MCF 10A (cell line): Measurements from ENCODE around the gene FAM171A1. TPM values are rescaled to one million over a fixed set of nuclear protein-coding genes. Genes with fewer than 3 reads are reported as not detected.

ENCODE experiments used
- Bru-seq: library from RNA; stranded (reverse); fragments of 400-500 nt; gene quantifications from one replicate; lab custom pipeline; 2021; lab: Mats Ljungman, UMichigan
- BruChase-seq, 2 experiments: library from RNA; stranded (reverse); fragments of 400-500 nt; gene quantifications; one replicate each; lab custom pipeline; 2021; lab: Mats Ljungman, UMichigan
- BruUV-seq: library from RNA; stranded (reverse); fragments of 400-500 nt; replicated peaks from 2 replicates; lab custom pipeline; 2021; lab: Mats Ljungman, UMichigan
- CTCF ChIA-PET: fragments of 300-600 bp; sonication (Branson Sonifier 250); formaldehyde crosslinking; extraction: SDS; loops from one replicate; lab custom pipeline; 2021; ENCODE audit warnings: antibody characterized with exemption, inconsistent platforms; lab: Yijun Ruan, JAX
- POLR2A ChIA-PET: fragments of 300-600, 350-650 bp; sonication (Branson Sonifier 250); formaldehyde crosslinking; extraction: SDS; loops from one replicate; lab custom pipeline; 2020; ENCODE audit warnings: antibody characterized with exemption, inconsistent platforms; lab: Yijun Ruan, JAX
- DNase-seq: peaks from one replicate; pipeline ENCODE4 v3.0.0-alpha.2; 2018; ENCODE audit not compliant: unreplicated experiment
- H3K27ac Mint-ChIP-seq: one replicate; pipeline ENCODE4 v1.8.0; 2022; ENCODE audit warnings: mild to moderate bottlenecking, low read depth, mixed read lengths; ENCODE audit not compliant: unreplicated experiment
- H3K27me3 Mint-ChIP-seq: one replicate; pipeline ENCODE4 v1.8.0; 2022; ENCODE audit warnings: mixed read lengths; ENCODE audit not compliant: insufficient read depth, unreplicated experiment
- H3K36me3 Mint-ChIP-seq: one replicate; pipeline ENCODE4 v1.8.0; 2022; ENCODE audit warnings: mild to moderate bottlenecking, moderate library complexity, mixed read lengths; ENCODE audit not compliant: insufficient read depth, unreplicated experiment
- H3K4me1 Mint-ChIP-seq: one replicate; pipeline ENCODE4 v1.8.0; 2022; ENCODE audit warnings: mixed read lengths; ENCODE audit not compliant: insufficient read depth, unreplicated experiment
- H3K4me3 Mint-ChIP-seq: one replicate; pipeline ENCODE4 v1.8.0; 2022; ENCODE audit warnings: mild to moderate bottlenecking, moderate library complexity, mixed read lengths; ENCODE audit not compliant: unreplicated experiment
- H3K9me3 Mint-ChIP-seq: one replicate; pipeline ENCODE4 v1.8.0; 2022; ENCODE audit warnings: mixed read lengths; ENCODE audit not compliant: unreplicated experiment
- intact Hi-C: fragments of 100-400 bp; cut with micrococcal nuclease; formaldehyde crosslinking; loops from 2 replicates; pipeline ENCODE4 v1.14.1; 2022
- long read RNA-seq: library from polyadenylated mRNA; stranded (forward); transcript quantifications from one replicate; pipeline ENCODE4 v2.0.0, GENCODE V29; 2022
- total RNA-seq: library from RNA; stranded (reverse); gene quantifications from 2 replicates; pipeline ENCODE4 v1.2.3, GENCODE V29; 2022
- TF ChIP-seq, protein P1 (sequence below): fragments of 200-600 bp; IDR thresholded peaks from one replicate; pipeline ENCODE4 v1.8.0; 2022; ENCODE audit warnings: antibody characterized with exemption, mild to moderate bottlenecking; ENCODE audit not compliant: unreplicated experiment

The FAM171A1 gene
- total RNA-seq (9.3 and 15.9 TPM in 2 replicates), Bru-seq, nascent RNA (percentile 52 among the genes with signal in this experiment), BruChase-seq, experiment 1, labeled RNA remaining after a 6-hour chase (percentile 47 among the genes with signal in this experiment), BruChase-seq, experiment 2, labeled RNA remaining after a 2-hour chase (percentile 44 among the genes with signal in this experiment)
- long read RNA-seq, transcript FAM171A1-201 (8 exons, 3,952 nt): major isoform, 10 of 28 reads
- long read RNA-seq, partial matches to known transcripts: 13 of 28 reads
- long read RNA-seq, other reads (novel, unspliced or antisense): 5 of 28 reads

DNA sequence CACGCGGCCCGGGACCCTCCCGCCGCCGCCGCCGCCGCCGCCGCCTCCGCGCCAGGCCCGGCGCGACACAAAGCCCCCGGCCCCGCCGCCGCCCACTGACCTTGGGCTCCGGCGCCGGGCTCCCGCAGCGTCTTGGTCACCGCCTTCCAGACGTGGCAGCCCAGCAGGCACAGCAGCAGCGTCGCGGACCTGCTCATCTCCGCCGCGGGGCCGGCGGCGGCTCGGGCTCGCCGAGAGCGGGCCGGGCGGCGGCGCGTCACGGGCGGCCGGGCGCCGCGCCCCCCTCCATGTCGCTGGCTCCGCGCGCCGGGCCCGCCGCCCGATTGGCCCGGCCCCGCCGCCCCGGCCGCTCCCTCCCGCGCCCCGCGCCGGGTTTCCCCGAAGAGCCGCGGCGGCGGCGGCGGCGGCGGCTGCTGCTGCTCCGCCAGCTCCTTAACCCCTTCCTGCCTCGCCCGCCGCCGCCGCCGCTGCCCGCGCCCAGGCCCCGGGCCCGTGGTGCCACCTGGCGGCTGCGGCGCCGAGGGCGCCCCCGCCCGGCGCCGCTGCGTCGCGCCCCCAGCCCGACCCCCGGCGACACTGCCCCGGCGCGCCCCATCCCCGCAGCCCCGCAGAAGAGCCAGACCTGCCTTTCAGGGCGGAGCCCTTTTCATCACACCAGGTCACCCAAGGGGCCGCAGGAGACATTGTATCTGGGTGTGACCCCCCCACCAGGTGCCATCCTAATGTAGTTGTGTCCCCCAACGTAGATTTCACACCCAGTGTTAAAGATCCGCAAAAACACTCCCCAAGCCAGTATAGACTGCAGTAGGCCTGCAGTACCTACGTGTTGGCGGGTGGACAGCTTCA is at the start of gene FAM171A1:
Gene FAM171A1 (minus strand): TSS at position 434 of the 846 bp plus-strand sequence. CDS start 237 bp downstream, at position 197.
- CTCF ChIA-PET: interaction anchor here (1.0 kb wide), 1 partner anchor 160 kb away, joined by 3 read pairs; no protein-coding TSS in a partner anchor
- Mint-ChIP-seq H3K27ac (peak within 1 kb of the TSS; percentile 49), H3K27me3 (no peaks in the 10 kb centered on the region), H3K4me1 (no peaks in the 10 kb centered on the region), H3K9me3 (no peaks in the 10 kb centered on the region), H3K4me3 (peak within 1 kb of the TSS; percentile 74), H3K36me3 (no peaks in the 10 kb centered on the region)
- TF ChIP-seq, protein P1, sequence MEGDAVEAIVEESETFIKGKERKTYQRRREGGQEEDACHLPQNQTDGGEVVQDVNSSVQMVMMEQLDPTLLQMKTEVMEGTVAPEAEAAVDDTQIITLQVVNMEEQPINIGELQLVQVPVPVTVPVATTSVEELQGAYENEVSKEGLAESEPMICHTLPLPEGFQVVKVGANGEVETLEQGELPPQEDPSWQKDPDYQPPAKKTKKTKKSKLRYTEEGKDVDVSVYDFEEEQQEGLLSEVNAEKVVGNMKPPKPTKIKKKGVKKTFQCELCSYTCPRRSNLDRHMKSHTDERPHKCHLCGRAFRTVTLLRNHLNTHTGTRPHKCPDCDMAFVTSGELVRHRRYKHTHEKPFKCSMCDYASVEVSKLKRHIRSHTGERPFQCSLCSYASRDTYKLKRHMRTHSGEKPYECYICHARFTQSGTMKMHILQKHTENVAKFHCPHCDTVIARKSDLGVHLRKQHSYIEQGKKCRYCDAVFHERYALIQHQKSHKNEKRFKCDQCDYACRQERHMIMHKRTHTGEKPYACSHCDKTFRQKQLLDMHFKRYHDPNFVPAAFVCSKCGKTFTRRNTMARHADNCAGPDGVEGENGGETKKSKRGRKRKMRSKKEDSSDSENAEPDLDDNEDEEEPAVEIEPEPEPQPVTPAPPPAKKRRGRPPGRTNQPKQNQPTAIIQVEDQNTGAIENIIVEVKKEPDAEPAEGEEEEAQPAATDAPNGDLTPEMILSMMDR: peak; percentile 27
- DNase-seq: peak; percentile 60
- intact Hi-C loops: loop anchor here (1.0 to 10.0 kb wide), 7 partner anchors 109 to 874 kb away; partner anchors contain the start of genes CDNF, HSPA14, MSANTD7 and NMT2
- POLR2A ChIA-PET: interaction anchor here (1.3 to 1.6 kb wide), 2 partner anchors 204 to 274 kb away, joined by 3 to 5 read pairs; partner anchors contain the start of gene RPP38
- BruUV-seq: no TSS peak

DNA sequence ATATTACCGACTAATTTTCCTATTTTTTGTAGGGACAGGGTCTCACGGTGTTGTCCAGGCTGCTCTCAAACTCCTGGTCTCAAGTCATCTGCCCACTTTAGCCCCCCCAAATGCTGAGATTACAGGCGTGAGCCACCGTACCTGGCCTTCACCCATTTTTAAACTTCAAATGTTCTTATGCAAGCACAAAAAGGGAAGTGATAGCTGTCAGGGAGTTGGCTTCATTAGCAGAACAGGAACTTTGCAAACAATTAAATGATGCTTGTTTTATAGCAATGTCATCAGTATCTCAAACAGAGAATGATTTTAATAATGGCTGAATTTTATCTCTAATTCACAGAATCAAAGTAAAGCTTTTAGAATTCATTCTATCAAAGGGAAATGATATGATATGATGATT is 49.8 kb upstream of the FAM171A1 start:
- H3K9me3 Mint-ChIP-seq: peaks cover 8% of the 10 kb centered on the region
- no TSS peak for BruUV-seq
- no peak overlapping the region for H3K27ac Mint-ChIP-seq
- no peak overlapping the region for H3K4me3 Mint-ChIP-seq
- H3K36me3 Mint-ChIP-seq: peaks cover 6% of the 10 kb centered on the region
- no peaks in the 10 kb centered on the region for H3K27me3 Mint-ChIP-seq
- H3K4me1 Mint-ChIP-seq: no peaks in the 10 kb centered on the region
- intact Hi-C loops: no loop called here
- TF ChIP-seq, protein P1: no peak
- POLR2A ChIA-PET: no interaction called here
- CTCF ChIA-PET: interaction anchor here (0.6 to 1.4 kb wide), 5 partner anchors 13 to 1283 kb away, joined by 3 to 7 read pairs (median 4); no protein-coding TSS in a partner anchor
- DNase-seq: no peak

- TF ChIP-seq, protein P1: peak; percentile 79
- POLR2A ChIA-PET: no interaction called here
- no peak overlapping the region for H3K4me3 Mint-ChIP-seq
- H3K27ac Mint-ChIP-seq: no peak overlapping the region
- H3K27me3 Mint-ChIP-seq: no peaks in the 10 kb centered on the region
- H3K4me1 Mint-ChIP-seq: no peaks in the 10 kb centered on the region
- CTCF ChIA-PET: interaction anchor here (0.6 to 2.4 kb wide), 17 partner anchors 8 to 321 kb away, joined by 3 to 13 read pairs (median 4); no protein-coding TSS in a partner anchor
- DNase-seq: peak; percentile 60
- no TSS peak for BruUV-seq
- peaks cover 8% of the 10 kb centered on the region for H3K9me3 Mint-ChIP-seq
- intact Hi-C loops: no loop called here
- H3K36me3 Mint-ChIP-seq: no peaks in the 10 kb centered on the region
These were observed 48.3 kb upstream of the FAM171A1 start for GRCh38 chr10:15419279-15419874.
